ENCODE results near the gene CD164.

GRCh38 chr6:109331081-109331480 lies 51.2 kb downstream of the CD164 start:
- TF ChIP-seq CTCF (IDR thresholded peaks at IDR 0.05) = no peak
- TF ChIP-seq POLR2AphosphoS5 (IDR thresholded peaks at IDR 0.05) = no peak
- no peak for TF ChIP-seq POLR2A (IDR thresholded peaks at IDR 0.05)

Measured in sigmoid colon (tissue), 4 donors.